K562 (cell line): ENCODE measurements around the gene UBA1. TPM values are rescaled to one million over a fixed set of nuclear protein-coding genes. Genes with fewer than 3 reads are reported as not detected.

Experiments used
- ATAC-seq: fragments of 200-7000 bp; cut with Tn5 transposase; 3 replicates; pipeline ENCODE4 v1.9.1; 2020; ENCODE audit warnings: moderate library complexity
- BruUV-seq: library from RNA; stranded (reverse); fragments of 400-500 nt; replicated peaks from 2 replicates; lab custom pipeline; 2021; lab: Mats Ljungman, UMichigan
- CTCF ChIA-PET: fragments of 300-600 bp; formaldehyde crosslinking; extraction: SDS; loops from one replicate; lab custom pipeline; 2021; ENCODE audit warnings: low intra/inter-chr PET ratio; lab: Yijun Ruan, JAX
- POLR2A ChIA-PET: fragments of 300-600, 350-650 bp; sonication (Branson Sonifier 250); formaldehyde crosslinking; extraction: SDS; loops from one replicate; lab custom pipeline; 2021; ENCODE audit warnings: antibody characterized with exemption, inconsistent platforms; lab: Yijun Ruan, JAX
- DNase-seq, 4 experiments: peaks; one replicate each; pipeline versions ENCODE4 v3.0.0 to v3.0.0-alpha.2; 2011 to 2018; ENCODE audit warnings: low spot score in 3 of 4, mixed read lengths in 3 of 4; ENCODE audit errors: extremely low read depth in 1 of 4
- FAIRE-seq: peaks from 2 replicates; lab custom pipeline; 2011; peaks lifted over from hg19 to GRCh38; lab: Jason Lieb, UNC
- H2AFZ ChIP-seq: 2 replicates; pipeline ENCODE4 v1.6.0; 2011; ENCODE audit warnings: low read depth, low read length, control low read depth, inconsistent platforms
- H3K27ac ChIP-seq: fragments of 200-600 bp; 3 replicates; pipeline ENCODE4 v1.8.0; 2011; ENCODE audit warnings: low read depth, mild to moderate bottlenecking, control low read depth, inconsistent platforms, low read length, moderate library complexity, mixed read lengths; ENCODE audit errors: extremely low read depth
- H3K27me3 ChIP-seq, 2 experiments: fragments of 300-600 bp in 1 of 2; 2 replicates in 1 of 2; 3 replicates in 1 of 2; pipeline versions ENCODE4 v1.6.0 to v1.8.0; 2011; ENCODE audit warnings: inconsistent platforms in 2 of 2, low read length in 2 of 2, mild to moderate bottlenecking in 1 of 2, mixed read lengths in 1 of 2, moderate library complexity in 1 of 2; ENCODE audit not compliant: control insufficient read depth in 2 of 2, insufficient read depth in 2 of 2
- H3K36me3 ChIP-seq: fragments of 300-600 bp; 3 replicates; pipeline ENCODE4 v1.8.0; 2011; ENCODE audit warnings: mild to moderate bottlenecking, low read length, inconsistent platforms; ENCODE audit not compliant: control insufficient read depth, insufficient read depth
- H3K4me1 ChIP-seq, 2 experiments: fragments of 200-600 bp in 1 of 2; replicated peaks in 1 of 2; 2 replicates in 1 of 2; 3 replicates in 1 of 2; pipeline versions ENCODE4 v1.5.1 to v1.8.0; 2011; ENCODE audit warnings: inconsistent platforms in 2 of 2, low read length in 2 of 2, mild to moderate bottlenecking in 1 of 2, mixed read lengths in 1 of 2, moderate library complexity in 1 of 2; ENCODE audit not compliant: control insufficient read depth in 2 of 2, insufficient read depth in 2 of 2
- H3K4me2 ChIP-seq: 2 replicates; pipeline ENCODE4 v1.6.1; 2011; ENCODE audit warnings: low read length, control low read depth, inconsistent platforms, mixed read lengths; ENCODE audit not compliant: insufficient read depth
- H3K4me3 ChIP-seq: fragments of 200-600 bp; sonication (generic), shearing (Covaris generic); 2 replicates; pipeline ENCODE4 v1.5.1; 2016; ENCODE audit warnings: control low read depth, inconsistent platforms
- H3K79me2 ChIP-seq: fragments of 200-600 bp; 3 replicates; pipeline ENCODE4 v1.8.0; 2011; ENCODE audit warnings: low read length, inconsistent platforms; ENCODE audit not compliant: control insufficient read depth, insufficient read depth
- H3K9ac ChIP-seq, 2 experiments: 2 replicates each; pipeline versions ENCODE4 v1.6.0 to v1.6.1; 2011; ENCODE audit warnings: low read depth in 2 of 2, low read length in 2 of 2, control low read depth in 1 of 2, inconsistent platforms in 1 of 2, mild to moderate bottlenecking in 1 of 2, mixed read lengths in 1 of 2; ENCODE audit not compliant: insufficient read depth in 1 of 2
- H3K9me1 ChIP-seq: one replicate; pipeline ENCODE4 v1.6.0; 2011; ENCODE audit warnings: inconsistent platforms, mild to moderate bottlenecking, low read length, moderate library complexity; ENCODE audit not compliant: control insufficient read depth, insufficient read depth
- H3K9me3 ChIP-seq: replicated peaks from 2 replicates; pipeline ENCODE4 v1.5.1; 2011; ENCODE audit warnings: low read depth, low read length, inconsistent platforms; ENCODE audit not compliant: control insufficient read depth, insufficient read depth
- H4K20me1 ChIP-seq: replicated peaks from 2 replicates; pipeline ENCODE4 v1.6.1; 2011; ENCODE audit warnings: low read length, inconsistent platforms, mixed read lengths; ENCODE audit not compliant: control insufficient read depth, insufficient read depth
- BCLAF1 ChIP-seq, 2 experiments: fragments of 450-650 bp in 1 of 2; IDR thresholded peaks; 2 replicates each; pipeline ENCODE4 v1.6.1; 2011 to 2017; ENCODE audit warnings: low read depth in 2 of 2, antibody characterized with exemption in 1 of 2, borderline replicate concordance in 1 of 2, low read length in 1 of 2, mild to moderate bottlenecking in 1 of 2, mixed read lengths in 1 of 2; ENCODE audit not compliant: control insufficient read depth in 1 of 2
- ELK3 ChIP-seq: fragments of 450-650 bp; formaldehyde crosslinking; IDR thresholded peaks from 2 replicates; pipeline ENCODE4 v1.4.0; 2020; ENCODE audit warnings: mild to moderate bottlenecking
- HDAC3 ChIP-seq: fragments of 450-650 bp; IDR thresholded peaks from 2 replicates; pipeline ENCODE4 v1.6.1; 2018; ENCODE audit warnings: borderline replicate concordance, mild to moderate bottlenecking, moderate library complexity; ENCODE audit not compliant: partially characterized antibody
- JUNB ChIP-seq: fragments of 450-650 bp; formaldehyde crosslinking; conservative IDR thresholded peaks from 2 replicates; pipeline ENCODE4 v1.4.0; 2020; ENCODE audit warnings: mild to moderate bottlenecking
- LARP7 ChIP-seq: fragments of 450-650 bp; IDR thresholded peaks from 2 replicates; pipeline ENCODE4 v1.6.1; 2016
- PML ChIP-seq: IDR thresholded peaks from 2 replicates; pipeline ENCODE4 v1.6.1; 2012; ENCODE audit warnings: low read length, inconsistent platforms
- SMAD1 ChIP-seq: fragments of 150-350 bp; IDR thresholded peaks from 2 replicates; pipeline ENCODE4 v1.6.1; 2014; ENCODE audit warnings: low read length, low read depth; ENCODE audit not compliant: partially characterized antibody
- TFAM ChIP-seq: fragments of 250-450 bp; sonication (Bioruptor Pico); conservative IDR thresholded peaks from 2 replicates; pipeline ENCODE4 v1.5.0; 2021; ENCODE audit warnings: mild to moderate bottlenecking, moderate library complexity
- TRIM24 ChIP-seq, 2 experiments: fragments of 450-650 bp; IDR thresholded peaks; 2 replicates each; pipeline ENCODE4 v1.6.1; 2016
- VEZF1 ChIP-seq: fragments of 200-800 bp; sonication (Bioruptor generic); IDR thresholded peaks from 2 replicates; pipeline ENCODE4 v1.6.1; 2017; ENCODE audit warnings: missing genetic modification characterization, missing compliant biosample characterization
- ZNF282 ChIP-seq: sonication (generic); formaldehyde crosslinking; IDR thresholded peaks from 2 replicates; pipeline ENCODE4 v1.8.1; 2023; ENCODE audit warnings: missing genetic modification reagents
- ZNF766 ChIP-seq: fragments of 200-800 bp; sonication (Bioruptor generic); conservative IDR thresholded peaks from 2 replicates; pipeline ENCODE4 v1.6.1; 2016; ENCODE audit warnings: missing genetic modification characterization, missing compliant biosample characterization
- WGBS: fragments of 100-300 bp; shearing (Covaris generic); methylation state at CpG from one replicate; pipeline ENCODE4 v1.1.6; 2016; ENCODE audit warnings: low coverage, mixed read lengths; ENCODE audit not compliant: insufficient coverage; ENCODE audit errors: missing lambda C conversion rate; 5-methylcytosine and 5-hydroxymethylcytosine counted together
- in situ Hi-C: fragments of 300-500 bp; cut with MboI; formaldehyde crosslinking; loops from 4 replicates; pipeline ENCODE4 v1.15.0; 2018; ENCODE audit warnings: inconsistent platforms, mixed read lengths
- intact Hi-C: fragments of 100-400 bp; cut with micrococcal nuclease; formaldehyde crosslinking; loops from 2 replicates; pipeline ENCODE4 v1.14.2; 2022
- polyA plus RNA-seq, 8 experiments: library from polyadenylated mRNA; depleted of rRNA in 4 of 8; stranded (reverse) in 5 of 8; unstranded in 3 of 8; fragments of >200 nt; fragmentation: Nextera tagmentation in 2 of 8; fragmentation: Illumina TruSeq in 1 of 8; extraction: Ambion mirVana in 2 of 8; extraction: Trizol in 1 of 8; gene quantifications; 2 replicates each; pipeline versions ENCODE4 v1.2.1 to v1.2.3, GENCODE V29; 2011 to 2014; ENCODE audit warnings: inconsistent platforms in 1 of 8, missing spikeins in 1 of 8
- total RNA-seq, 7 experiments: library from RNA; depleted of rRNA in 6 of 7; stranded (reverse); fragments of >200 nt in 6 of 7; fragmentation: Illumina TruSeq in 2 of 7; extraction: Trizol in 2 of 7; gene quantifications; 2 replicates each; pipeline versions ENCODE4 v1.2.1 to v1.2.3, GENCODE V29; 2011 to 2021; ENCODE audit warnings: low replicate concordance in 1 of 7

UBA1 gene
- total and polyA plus RNA-seq, 9 of the 15 experiments (the other 6 are each of a cell fraction or from before 2014, with no cell fraction given) = 32.0 to 174 (median 93.6) TPM

GRCh38 chrX:47171996-47172395 lies 21.6 kb upstream of the UBA1 start (continued):
- TF ChIP-seq VEZF1 = no peak
- no peak for TF ChIP-seq SMAD1
- no peak for TF ChIP-seq JUNB
- no peak for TF ChIP-seq BCLAF1 (IDR thresholded peaks at IDR 0.05; ENCODE audit: borderline replicate concordance in 1 of 2, control insufficient read depth in 1 of 2, low read depth in 2 of 2, low read length in 1 of 2)
- TF ChIP-seq PML = no peak
- no peak for TF ChIP-seq TFAM (CRISPR knock-in tag)
- TF ChIP-seq LARP7 = no peak

GRCh38 chrX:47172549-47172948 lies 21.1 kb upstream of the UBA1 start:
- WGBS = 83% methylated on average over 5 of the region's 7 CpGs
- Histone ChIP-seq H3K4me1 (no peaks in the 10 kb centered on the region; a peak in 1 of 5 replicates), H3K4me3 (no peak overlapping the region), H3K36me3 (peaks cover 80% of the 10 kb centered on the region; the same call in 2 of the 3 replicates), H3K4me2 (no peak overlapping the region), H3K9me3 (no peaks in the 10 kb centered on the region), H4K20me1 (peaks cover 4% of the 10 kb centered on the region), H3K27me3 (no peaks in the 10 kb centered on the region), H3K9me1 (no peaks in the 10 kb centered on the region), H3K9ac (no peak overlapping the region), H3K27ac (no peak overlapping the region), H2AFZ (no peak overlapping the region), H3K79me2 (peaks cover 4% of the 10 kb centered on the region; the same call in 1 of the 3 replicates)
- no TSS peak for BruUV-seq
- FAIRE-seq (no peak), ATAC-seq (no peak), DNase-seq (no peak)
- ChIA-PET CTCF (no interaction called here), POLR2A (interaction anchor here (0.6 kb wide), 1 partner anchor 26 kb away, joined by 3 read pairs; no protein-coding TSS in a partner anchor)
- in situ Hi-C loops (no loop called here), intact Hi-C loops (no loop called here)
- TF ChIP-seq HDAC3 (no peak), ZNF282 (CRISPR knock-in tag) (no peak), ELK3 (CRISPR knock-in tag) (no peak), TRIM24 (IDR thresholded peaks at IDR 0.05) (no peak), ZNF766 (no peak)
